Mesodermal cell (in vitro differentiated cells): ENCODE data around the gene MTG2.
"Not testable (repeated sequence)": the region's sequence is repeated elsewhere in the genome, so short reads cannot be mapped to it uniquely, and the experiment has no call there.

Source experiments
- H3K27ac ChIP-seq: 2 replicates; pipeline ENCODE4 v1.7.0; 2013; ENCODE audit warnings: mild to moderate bottlenecking, low read depth, low read length, moderate library complexity; ENCODE audit not compliant: severe bottlenecking
- H3K36me3 ChIP-seq: 2 replicates; pipeline ENCODE4 v1.7.1; 2013; ENCODE audit warnings: mild to moderate bottlenecking, low read length, moderate library complexity; ENCODE audit not compliant: control insufficient read depth, insufficient read depth
- H3K4me1 ChIP-seq: one replicate; pipeline ENCODE4 v1.7.1; 2013; ENCODE audit warnings: mild to moderate bottlenecking, low read length; ENCODE audit not compliant: insufficient read depth, control insufficient read depth, poor library complexity, severe bottlenecking
- H3K4me3 ChIP-seq: 2 replicates; pipeline ENCODE4 v1.7.0; 2013; ENCODE audit warnings: low read length, control low read depth, mild to moderate bottlenecking; ENCODE audit not compliant: insufficient read depth, poor library complexity, severe bottlenecking; ENCODE audit errors: extremely low read depth
- H3K9me3 ChIP-seq: 2 replicates; pipeline ENCODE4 v1.7.1; 2013; ENCODE audit warnings: mild to moderate bottlenecking, low read length, moderate library complexity; ENCODE audit not compliant: control insufficient read depth
- WGBS, 2 experiments: methylation state at CpG; one replicate each; pipeline ENCODE4 v1.1.5; 2013; ENCODE audit warnings: missing lambda C conversion rate in 2 of 2; ENCODE audit not compliant: insufficient coverage in 2 of 2; 5-methylcytosine and 5-hydroxymethylcytosine counted together

MTG2 gene

DNA sequence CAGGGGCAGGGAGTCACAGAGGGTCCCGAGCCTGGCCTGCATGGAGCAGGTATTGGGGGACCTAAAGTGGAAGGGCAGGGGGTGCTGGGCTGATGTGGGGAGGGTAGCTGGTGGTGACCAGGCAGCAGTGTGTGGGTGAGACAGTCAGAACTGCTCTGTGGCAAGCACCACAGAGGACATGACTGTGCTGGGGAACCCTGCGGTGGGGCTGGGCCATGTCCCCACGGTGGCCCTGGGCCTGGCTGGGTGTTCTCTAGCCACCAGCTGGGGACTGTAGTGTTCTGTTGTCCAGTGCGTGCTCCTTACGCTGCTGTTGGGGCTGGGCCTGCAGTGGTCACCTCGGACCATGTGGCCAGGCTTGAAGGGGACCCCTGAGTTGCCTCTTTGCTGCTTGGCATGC is 35.7 kb upstream of the MTG2 start:
- H3K4me3 ChIP-seq, result no peak overlapping the region
- no peaks in the 10 kb centered on the region for H3K9me3 ChIP-seq
- peaks cover 31% of the 10 kb centered on the region for H3K36me3 ChIP-seq
- WGBS, 2 experiments, result 85 to 95% methylated on average over 5 to 6 of the region's 6 CpGs
- peaks cover 28% of the 10 kb centered on the region for H3K4me1 ChIP-seq
- no peak overlapping the region for H3K27ac ChIP-seq

DNA sequence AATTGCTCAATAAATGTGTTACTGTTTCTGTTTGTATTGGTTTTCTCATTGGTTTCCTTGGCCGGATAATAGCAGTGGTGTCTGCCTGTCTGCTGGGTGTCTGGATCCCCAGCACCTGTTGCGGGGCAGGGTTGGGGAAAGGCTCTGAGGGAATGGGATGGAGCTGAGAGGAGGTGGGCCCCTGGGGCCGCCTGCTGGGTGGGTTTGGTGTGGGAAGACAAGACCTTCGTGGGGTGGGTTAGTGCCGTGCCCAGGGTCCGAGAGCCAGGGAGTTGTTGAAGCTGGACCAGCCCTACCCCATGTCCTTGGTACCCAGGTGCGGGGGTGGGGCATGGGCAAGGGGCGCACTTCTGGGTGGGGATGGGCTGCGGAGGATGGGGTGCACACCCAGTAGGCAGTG is 35.3 kb upstream of the MTG2 start:
- no peak overlapping the region for H3K4me3 ChIP-seq
- H3K4me1 ChIP-seq, result peaks cover 28% of the 10 kb centered on the region
- peaks cover 35% of the 10 kb centered on the region for H3K36me3 ChIP-seq
- no peak overlapping the region for H3K27ac ChIP-seq
- no peaks in the 10 kb centered on the region for H3K9me3 ChIP-seq
- 96 to 98% methylated on average over 7 to 9 of the region's 9 CpGs for WGBS, 2 experiments

DNA sequence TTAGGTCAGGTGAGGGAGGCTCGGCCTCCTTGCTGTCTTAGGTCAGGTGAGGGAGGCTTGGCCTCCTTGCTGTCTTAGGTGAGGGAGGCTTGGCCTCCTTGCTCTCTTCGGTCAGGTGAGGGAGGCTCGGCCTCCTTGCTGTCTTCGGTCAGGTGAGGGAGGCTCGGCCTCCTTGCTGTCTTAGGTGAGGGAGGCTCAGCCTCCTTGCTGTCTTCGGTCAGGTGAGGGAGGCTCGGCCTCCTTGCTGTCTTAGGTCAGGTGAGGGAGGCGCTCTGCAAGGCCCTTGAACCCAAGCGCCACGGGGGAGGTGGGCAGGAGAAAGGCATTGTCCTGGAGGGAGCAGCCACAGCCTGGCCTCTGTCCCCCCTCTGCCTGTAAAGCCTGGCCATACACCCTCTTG is 34.4 kb upstream of the MTG2 start:
- H3K4me1 ChIP-seq, result peaks cover 28% of the 10 kb centered on the region
- peaks cover 43% of the 10 kb centered on the region for H3K36me3 ChIP-seq
- 93 to 95% methylated on average over 3 to 9 of the region's 10 CpGs for WGBS, 2 experiments
- not testable (repeated sequence) for H3K4me3 ChIP-seq, H3K27ac ChIP-seq, H3K9me3 ChIP-seq

DNA sequence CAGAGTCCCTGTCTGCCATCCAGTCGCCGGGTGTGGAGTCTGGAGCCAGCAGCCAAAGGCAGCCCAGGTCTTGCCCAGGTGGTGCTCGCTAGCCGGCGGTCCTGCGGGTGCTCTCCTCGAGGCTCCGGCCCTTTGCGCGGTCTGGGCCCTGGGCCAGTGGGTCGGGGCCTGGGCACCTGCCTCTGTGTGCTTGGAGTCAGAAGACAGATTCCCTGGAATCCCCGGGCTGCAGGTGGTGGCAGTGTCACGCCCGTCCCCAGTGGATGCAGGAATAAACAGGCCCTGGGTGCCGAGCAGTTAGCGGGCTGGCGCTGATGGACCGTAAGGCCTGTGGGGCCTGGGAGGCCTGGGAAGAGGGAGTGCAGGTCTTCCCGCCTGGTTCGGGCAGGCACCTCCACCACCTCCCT is 33.9 kb upstream of the MTG2 start:
- Histone ChIP-seq H3K4me1 (peaks cover 28% of the 10 kb centered on the region), H3K4me3 (no peak overlapping the region), H3K36me3 (peaks cover 49% of the 10 kb centered on the region), H3K9me3 (peaks cover 5% of the 10 kb centered on the region), H3K27ac (peak overlapping the region; percentile 37)
- WGBS, 2 experiments, result 85 to 94% methylated on average over 11 to 18 of the region's 20 CpGs

DNA sequence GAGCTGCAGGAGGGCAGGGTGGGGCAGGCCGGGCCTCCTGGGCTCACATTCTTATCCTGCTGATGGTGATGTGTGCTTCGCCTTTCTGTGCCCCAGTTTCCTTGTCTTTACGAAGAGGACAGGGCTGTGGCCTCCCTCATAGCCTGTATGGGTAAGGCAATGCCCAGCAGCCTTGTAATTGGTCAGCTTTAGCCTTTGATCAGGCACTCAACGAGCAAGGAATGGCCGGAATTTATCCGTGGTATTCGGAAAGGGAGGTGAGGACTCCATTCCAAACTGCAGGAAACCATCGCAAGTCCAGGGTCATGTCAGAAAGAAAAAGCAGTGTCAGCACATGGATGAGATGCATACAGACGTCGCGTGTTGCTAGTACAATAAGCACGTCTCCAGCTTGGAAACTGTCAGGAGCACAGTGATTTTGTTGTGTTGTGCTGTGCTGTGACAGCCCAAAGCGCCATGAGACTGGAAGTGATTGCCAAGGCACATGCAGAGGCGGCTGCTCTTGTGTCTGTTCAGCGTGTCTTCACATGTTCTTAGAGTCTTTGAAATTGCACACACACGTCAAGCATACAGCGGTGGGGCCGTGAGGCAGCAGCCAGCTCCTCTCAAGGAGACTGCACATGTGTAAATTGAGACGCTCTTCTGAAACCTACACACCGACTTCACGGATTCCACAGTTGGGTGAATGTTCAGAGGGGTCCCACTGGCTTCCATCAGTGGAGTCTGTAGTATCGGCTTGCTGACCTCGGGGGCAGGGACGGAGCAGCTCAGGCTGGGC is 33.1 kb upstream of the MTG2 start:
- H3K36me3 ChIP-seq, result peaks cover 57% of the 10 kb centered on the region
- peaks cover 25% of the 10 kb centered on the region for H3K4me1 ChIP-seq
- no peak overlapping the region for H3K4me3 ChIP-seq
- peak overlapping the region; percentile 37 for H3K27ac ChIP-seq
- WGBS, 2 experiments, result 72 to 77% methylated on average over 22 to 24 of the region's 24 CpGs
- peaks cover 5% of the 10 kb centered on the region for H3K9me3 ChIP-seq

DNA sequence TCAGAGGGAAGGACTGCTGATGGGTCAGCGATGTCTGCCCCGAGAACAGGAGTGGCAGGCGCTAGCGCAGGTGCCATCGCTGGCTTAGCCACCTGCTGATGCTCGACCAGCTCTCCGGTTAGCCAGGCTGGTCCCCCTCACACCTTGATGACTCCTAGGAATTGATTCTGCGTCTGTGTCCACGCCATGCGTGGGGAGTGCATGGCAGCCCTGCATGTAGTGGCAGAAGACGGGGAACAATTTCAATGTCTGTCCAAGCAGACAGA is 32.6 kb upstream of the MTG2 start:
- H3K9me3 ChIP-seq, result peaks cover 5% of the 10 kb centered on the region
- 97% methylated on average over 11 of the region's 11 CpGs for WGBS, 2 experiments
- H3K4me1 ChIP-seq, result peaks cover 20% of the 10 kb centered on the region
- no peak overlapping the region for H3K4me3 ChIP-seq
- no peak overlapping the region for H3K27ac ChIP-seq
- H3K36me3 ChIP-seq, result peaks cover 57% of the 10 kb centered on the region

DNA sequence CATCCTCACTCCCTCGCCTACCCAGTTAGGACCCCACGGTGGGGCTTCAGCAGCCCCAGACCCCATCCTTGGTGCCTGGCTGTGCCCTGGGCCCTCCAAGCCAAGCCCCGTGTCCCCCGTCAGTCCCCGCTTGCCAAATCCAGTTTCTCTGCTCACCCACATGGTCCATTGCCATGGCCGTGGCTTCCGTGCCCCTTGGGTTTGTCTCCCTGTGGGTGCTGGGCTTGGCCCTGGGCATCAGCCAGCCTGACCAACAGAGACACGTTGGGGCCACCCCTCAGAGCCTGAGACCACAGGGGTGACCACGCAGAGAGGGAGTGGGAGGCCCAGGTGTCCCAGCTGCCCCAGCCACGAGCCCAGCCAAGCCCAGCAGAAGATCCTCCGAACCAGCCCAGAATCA is 31.6 kb upstream of the MTG2 start:
- H3K4me3 ChIP-seq, result no peak overlapping the region
- H3K4me1 ChIP-seq, result peaks cover 23% of the 10 kb centered on the region
- no peak overlapping the region for H3K27ac ChIP-seq
- H3K36me3 ChIP-seq, result peaks cover 49% of the 10 kb centered on the region
- WGBS, 2 experiments, result 97 to 98% methylated on average over 11 of the region's 11 CpGs
- H3K9me3 ChIP-seq, result peaks cover 5% of the 10 kb centered on the region

DNA sequence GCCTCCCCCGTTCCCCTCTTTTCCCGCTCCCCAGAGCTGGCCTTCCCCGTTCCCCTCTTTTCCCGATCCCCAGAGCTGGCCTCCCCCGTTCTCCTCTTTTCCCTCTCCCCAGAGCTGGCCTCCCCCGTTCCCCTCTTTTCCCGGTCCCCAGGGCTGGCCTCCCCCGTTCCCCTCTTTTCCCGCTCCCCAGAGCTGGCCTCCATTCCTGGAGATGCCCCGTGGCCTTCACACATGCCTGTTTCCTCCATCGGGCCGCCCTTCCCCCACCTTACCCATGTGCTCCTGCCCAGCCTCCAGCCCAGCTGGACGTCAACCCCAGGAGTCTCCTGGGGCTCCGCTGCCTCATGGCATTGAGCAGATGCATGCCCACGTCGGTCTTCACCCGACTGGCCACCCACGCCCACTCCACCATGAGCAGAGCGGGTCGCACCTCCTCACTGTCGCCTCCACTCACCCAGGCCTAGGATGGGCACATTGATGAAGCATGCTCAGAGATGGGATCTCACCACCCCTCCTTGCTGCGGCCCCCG is 30.9 kb upstream of the MTG2 start:
- Histone ChIP-seq H3K4me3 (no peak overlapping the region), H3K36me3 (peaks cover 47% of the 10 kb centered on the region), H3K27ac (no peak overlapping the region), H3K9me3 (peaks cover 5% of the 10 kb centered on the region), H3K4me1 (peaks cover 23% of the 10 kb centered on the region)
- WGBS, 2 experiments, result 92% methylated on average over 15 to 22 of the region's 23 CpGs

DNA sequence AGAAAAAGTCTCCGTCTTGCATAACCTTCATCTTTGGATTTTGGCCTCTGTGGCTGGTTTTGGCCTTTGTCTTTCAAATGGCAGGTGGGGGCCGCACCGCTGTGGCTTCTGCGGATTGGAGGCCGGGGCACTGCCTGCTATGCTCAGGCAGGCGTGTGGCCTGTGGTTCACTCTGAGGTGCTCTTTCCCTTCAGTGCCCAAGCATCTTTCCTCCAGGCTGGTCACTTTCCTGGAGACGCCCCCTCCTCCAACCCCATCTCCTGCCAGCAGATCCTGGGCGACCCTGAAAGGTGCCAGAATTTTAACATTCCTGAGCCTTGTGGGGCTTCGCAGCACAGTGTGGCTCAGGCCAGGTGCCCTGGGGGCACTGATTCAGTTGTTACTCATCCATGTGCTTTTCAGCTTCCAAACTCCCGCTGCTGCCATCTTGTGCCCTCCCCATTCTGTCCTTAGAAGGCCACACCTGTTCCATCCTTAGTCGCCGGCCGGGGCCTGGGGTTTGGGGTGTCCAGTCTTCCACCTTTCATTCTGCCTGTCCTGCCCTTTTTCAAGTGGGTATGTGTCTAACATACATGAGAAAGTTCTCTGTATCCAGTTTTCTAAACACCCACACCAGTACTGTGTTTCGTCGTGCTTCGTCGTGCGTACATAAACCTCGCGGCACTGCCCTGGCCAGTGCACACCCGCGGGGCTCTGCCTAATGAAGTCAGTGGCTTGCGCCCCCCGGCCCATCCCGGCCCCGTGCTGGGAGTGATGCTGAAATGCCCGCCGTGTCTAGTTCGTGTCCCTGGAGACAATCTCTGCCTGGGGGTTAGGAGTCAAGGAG is 27.2 kb upstream of the MTG2 start:
- WGBS, 2 experiments, result 86 to 89% methylated on average over 24 to 26 of the region's 29 CpGs
- no peak overlapping the region for H3K4me3 ChIP-seq
- H3K36me3 ChIP-seq, result peaks cover 53% of the 10 kb centered on the region
- H3K27ac ChIP-seq, result no peak overlapping the region
- H3K9me3 ChIP-seq, result peaks cover 5% of the 10 kb centered on the region
- peaks cover 13% of the 10 kb centered on the region for H3K4me1 ChIP-seq

DNA sequence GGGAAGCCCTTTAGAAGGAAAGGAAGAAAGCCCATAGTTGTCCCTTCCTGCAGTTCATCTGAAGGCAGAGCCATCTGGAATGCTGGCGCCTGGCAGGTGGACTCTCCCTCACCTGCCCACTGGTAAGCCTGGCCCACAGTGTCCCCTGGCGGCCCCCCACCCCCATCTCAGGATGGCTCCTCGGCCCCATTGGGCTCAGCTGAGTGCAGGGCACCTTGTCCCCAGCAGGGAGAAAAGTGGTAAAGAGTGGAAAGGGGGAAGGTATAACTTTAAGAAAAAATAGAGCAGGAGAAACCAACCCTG is 26.6 kb upstream of the MTG2 start:
- H3K27ac ChIP-seq, result no peak overlapping the region
- 100% methylated on average over 1 of the region's 3 CpGs; no CpG with 5 or more reads in 1 of the 2 experiments for WGBS, 2 experiments

More for the DNA sequence above, 26.6 kb upstream of the MTG2 start:
- Histone ChIP-seq H3K36me3 (peaks cover 53% of the 10 kb centered on the region), H3K4me1 (peaks cover 18% of the 10 kb centered on the region), H3K9me3 (peaks cover 5% of the 10 kb centered on the region), H3K4me3 (no peak overlapping the region)
